B cell (primary cell): ENCODE results near the gene SMAD9.

Source experiments
- CTCF ChIP-seq: fragments of 200-600 bp; IDR thresholded peaks from one replicate; pipeline ENCODE4 v1.8.0; 2022; ENCODE audit warnings: antibody characterized with exemption, mild to moderate bottlenecking
- EZH2 ChIP-seq: IDR thresholded peaks from 2 replicates; pipeline ENCODE4 v1.6.1; 2012; ENCODE audit warnings: borderline replicate concordance, low read depth, mild to moderate bottlenecking, moderate library complexity, low read length; ENCODE audit not compliant: insufficient read depth, poor library complexity, severe bottlenecking

GRCh38 chr13:36924001-36924400 is 4.0 kb upstream of the SMAD9 start:
- TF ChIP-seq CTCF (no peak), EZH2 (no peak)
